ENCODE data around the gene TP53BP2. TPM values are rescaled to one million over a fixed set of nuclear protein-coding genes. Genes with fewer than 3 reads are reported as not detected.

TP53BP2 gene
- total and polyA plus RNA-seq, 2 donors (not counting 3 experiments of a cell fraction or from before 2014, with no cell fraction given), result 21.9 to 51.9 TPM

- no peak overlapping the region for H3K4me3 ChIP-seq (replicated peaks in 1 of 3; ENCODE audit: insufficient read depth in 1 of 3, low read depth in 1 of 3, low read length in 3 of 3)
- H3K27me3 ChIP-seq (ENCODE audit: control insufficient read depth in 2 of 2, insufficient read depth in 2 of 2, low read length in 2 of 2), result no peaks in the 10 kb centered on the region
- peaks cover 4% of the 10 kb centered on the region for H3K4me1 ChIP-seq (ENCODE audit: control insufficient read depth, extremely low read depth, insufficient read depth, low read length)
- no peak overlapping the region for H3K27ac ChIP-seq (ENCODE audit: insufficient read depth, low read depth, low read length)
- no peak overlapping the region for H3K9ac ChIP-seq (replicated peaks; ENCODE audit: extremely low read depth, insufficient read depth, low read length)
- H2AFZ ChIP-seq (ENCODE audit: low read depth, low read length), result no peak overlapping the region
- ChIA-PET CTCF (no interaction called here), POLR2A (no interaction called here)
- H3K36me3 ChIP-seq (ENCODE audit: control insufficient read depth in 2 of 2, extremely low read depth in 1 of 2, insufficient read depth in 2 of 2, low read length in 2 of 2), result peaks cover 24 to 27% of the 10 kb centered on the region in 2 experiments
- H3K4me2 ChIP-seq (ENCODE audit: insufficient read depth, low read length), result no peak overlapping the region
- BruUV-seq (replicated peaks), result no TSS peak
- FAIRE-seq (no peak), DNase-seq (ENCODE audit: low read depth, low spot score) (no peak)
- intact Hi-C loops (cut with micrococcal nuclease), result no loop called here
- TF ChIP-seq EZH2 (IDR thresholded peaks at IDR 0.05; ENCODE audit: borderline replicate concordance, low read depth, low read length, severe bottlenecking), result no peak
- dilution Hi-C loops (cut with MboI; ENCODE audit: extremely low pct_ligation_motif_present, low sequenced_read_pairs), result no loop called here
- H3K9me1 ChIP-seq (replicated peaks; ENCODE audit: control insufficient read depth, extremely low read depth, insufficient read depth, low read length), result no peaks in the 10 kb centered on the region
- no peaks in the 10 kb centered on the region for H3K79me2 ChIP-seq (ENCODE audit: control insufficient read depth, insufficient read depth, low read length)
- H4K20me1 ChIP-seq (replicated peaks; ENCODE audit: control insufficient read depth, extremely low read depth, insufficient read depth, low read length), result no peaks in the 10 kb centered on the region
- no peaks in the 10 kb centered on the region for H3K9me3 ChIP-seq (replicated peaks; ENCODE audit: control insufficient read depth, insufficient read depth, low read length)
Observed at GRCh38 chr1:223802602-223803001, 43.1 kb downstream of the TP53BP2 start.

DNA sequence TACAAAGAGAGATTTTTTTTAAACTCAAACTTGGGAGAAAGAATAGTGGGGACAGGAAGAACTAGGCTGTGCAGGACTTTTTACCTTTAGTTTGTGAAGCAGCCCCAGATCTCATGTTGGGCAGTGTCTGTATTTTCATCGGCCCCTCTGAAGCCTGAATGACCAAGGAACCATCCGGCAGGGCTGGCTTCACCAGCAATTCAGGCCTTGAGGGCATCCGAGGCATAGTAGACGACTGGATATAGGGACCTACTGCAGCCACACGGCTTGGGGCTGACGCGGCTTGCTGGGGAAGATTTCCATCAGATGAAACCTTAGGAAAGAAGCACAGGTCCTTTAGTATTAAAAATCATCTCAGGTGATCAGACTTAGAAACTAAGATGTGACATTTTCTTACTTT, 43.7 kb downstream of the TP53BP2 start:
- POLR2A ChIA-PET, result no interaction called here
- FAIRE-seq, result no peak
- DNase-seq (ENCODE audit: low read depth, low spot score), result no peak
- TF ChIP-seq MAX (IDR thresholded peaks at IDR 0.05; ENCODE audit: insufficient read depth, insufficient read length) (no peak), CTCF (IDR thresholded peaks at IDR 0.05; ENCODE audit: extremely low read depth in 1 of 2, insufficient read depth in 1 of 2, low read depth in 1 of 2, low read length in 2 of 2) (no peak), JUN (IDR thresholded peaks at IDR 0.05; ENCODE audit: borderline replicate concordance, insufficient read depth, insufficient read length, low read depth) (no peak), POLR2A (IDR thresholded peaks at IDR 0.05; ENCODE audit: low read depth, low read length) (no peak), FOS (IDR thresholded peaks at IDR 0.05; ENCODE audit: borderline replicate concordance, insufficient read depth, low read length) (no peak), MYC (IDR thresholded peaks at IDR 0.05; ENCODE audit: low read depth, low read length) (no peak), POLR2AphosphoS5 (IDR thresholded peaks at IDR 0.05; ENCODE audit: insufficient read depth, low read depth, low read length) (no peak), GATA2 (IDR thresholded peaks at IDR 0.05; ENCODE audit: insufficient read depth, insufficient read length, low read depth, low read length) (no peak), EZH2 (IDR thresholded peaks at IDR 0.05; ENCODE audit: borderline replicate concordance, low read depth, low read length, severe bottlenecking) (no peak)
- no TSS peak for BruUV-seq (replicated peaks)
- Histone ChIP-seq H3K27ac (ENCODE audit: insufficient read depth, low read depth, low read length) (no peak overlapping the region), H3K36me3 (ENCODE audit: control insufficient read depth in 2 of 2, extremely low read depth in 1 of 2, insufficient read depth in 2 of 2, low read length in 2 of 2) (peaks cover 24 to 27% of the 10 kb centered on the region in 2 experiments), H2AFZ (ENCODE audit: low read depth, low read length) (no peak overlapping the region), H3K4me3 (replicated peaks in 1 of 3; ENCODE audit: insufficient read depth in 1 of 3, low read depth in 1 of 3, low read length in 3 of 3) (no peak overlapping the region), H3K9ac (replicated peaks; ENCODE audit: extremely low read depth, insufficient read depth, low read length) (no peak overlapping the region), H3K9me3 (replicated peaks; ENCODE audit: control insufficient read depth, insufficient read depth, low read length) (no peaks in the 10 kb centered on the region), H3K79me2 (ENCODE audit: control insufficient read depth, insufficient read depth, low read length) (no peaks in the 10 kb centered on the region), H3K27me3 (ENCODE audit: control insufficient read depth in 2 of 2, insufficient read depth in 2 of 2, low read length in 2 of 2) (no peaks in the 10 kb centered on the region), H3K9me1 (replicated peaks; ENCODE audit: control insufficient read depth, extremely low read depth, insufficient read depth, low read length) (no peaks in the 10 kb centered on the region), H3K4me1 (ENCODE audit: control insufficient read depth, extremely low read depth, insufficient read depth, low read length) (peaks cover 4% of the 10 kb centered on the region), H3K4me2 (ENCODE audit: insufficient read depth, low read length) (no peak overlapping the region), H4K20me1 (replicated peaks; ENCODE audit: control insufficient read depth, extremely low read depth, insufficient read depth, low read length) (no peaks in the 10 kb centered on the region)
- dilution Hi-C loops (cut with MboI; ENCODE audit: extremely low pct_ligation_motif_present, low sequenced_read_pairs) (no loop called here), intact Hi-C loops (cut with micrococcal nuclease) (no loop called here)
- CTCF ChIA-PET, result no interaction called here
